Measurements from ENCODE around the gene CPEB1.

Gene CPEB1

DNA sequence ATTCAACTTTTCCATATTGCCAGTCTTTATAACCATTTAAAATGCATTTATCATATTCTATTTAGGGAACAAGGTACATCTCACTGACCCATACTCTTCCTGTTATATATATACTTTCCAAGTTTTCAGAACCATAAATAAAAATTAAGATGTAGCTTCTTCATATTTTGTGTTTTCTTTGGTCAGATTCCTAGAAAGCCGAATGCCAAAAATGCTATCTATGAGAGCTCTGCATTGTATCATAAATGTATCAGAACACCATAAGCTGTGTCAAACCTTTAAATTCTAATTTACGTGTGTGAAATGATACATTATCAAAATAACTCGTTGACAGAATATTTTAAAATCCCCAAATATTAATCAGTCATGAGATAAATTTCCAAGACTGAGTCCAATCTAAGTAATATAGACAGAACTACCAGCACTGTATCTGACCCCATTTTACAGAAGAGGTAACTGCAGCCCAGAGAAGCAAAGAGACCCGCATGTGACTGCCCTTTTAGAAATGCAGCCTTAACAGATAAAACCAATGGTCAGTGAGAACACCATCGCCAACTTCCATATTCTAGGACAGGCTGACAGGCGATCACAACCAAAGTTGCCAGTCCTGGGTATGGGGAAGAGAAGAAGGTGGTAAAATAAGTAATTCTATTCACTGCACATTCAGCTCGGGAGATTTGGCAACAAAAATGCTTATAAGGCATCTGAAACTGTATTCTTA is 90.7 kb downstream of the CPEB1 start:
- Histone ChIP-seq H2AK5ac (ENCODE audit: low read length, severe bottlenecking) (no peak overlapping the region), H3K4me3 (ENCODE audit: insufficient read depth in 1 of 2, low read depth in 1 of 2, low read length in 2 of 2) (no peak overlapping the region), H3K4me2 (ENCODE audit: low read length, poor library complexity, severe bottlenecking) (no peak overlapping the region), H2AFZ (ENCODE audit: low read depth, low read length) (no peak overlapping the region), H3K27ac (ENCODE audit: low read length, poor library complexity, severe bottlenecking) (no peak overlapping the region), H3K27me3 (ENCODE audit: control insufficient read depth in 1 of 2, insufficient read depth in 1 of 2, low read length in 2 of 2) (peaks cover 0 to 43% of the 10 kb centered on the region in 2 experiments), H3K79me1 (replicated peaks; ENCODE audit: low read length, poor library complexity, severe bottlenecking) (no peaks in the 10 kb centered on the region), H4K91ac (ENCODE audit: low read length) (no peak overlapping the region), H3K36me3 (ENCODE audit: control insufficient read depth in 1 of 2, insufficient read depth in 2 of 2, low read depth in 1 of 2, low read length in 2 of 2) (peaks cover 0 to 66% of the 10 kb centered on the region in 2 experiments), H3K14ac (ENCODE audit: low read length in 2 of 2) (no peak overlapping the region), H4K8ac (ENCODE audit: low read length) (no peak overlapping the region), H2BK120ac (ENCODE audit: low read depth, low read length) (no peak overlapping the region), H3K4me1 (ENCODE audit: control insufficient read depth, insufficient read depth, low read depth, low read length) (no peaks in the 10 kb centered on the region), H3K18ac (ENCODE audit: low read depth in 1 of 2, low read length in 2 of 2) (no peak overlapping the region), H3K4ac (ENCODE audit: low read depth in 1 of 2, low read length in 2 of 2) (no peak overlapping the region), H2BK5ac (ENCODE audit: low read depth, low read length, poor library complexity, severe bottlenecking) (no peak overlapping the region), H3K9me3 (ENCODE audit: control insufficient read depth, low read length) (no peaks in the 10 kb centered on the region), H3K23ac (ENCODE audit: low read length in 2 of 2) (no peak overlapping the region), H2BK12ac (ENCODE audit: low read length in 2 of 2) (no peak overlapping the region), H2BK15ac (ENCODE audit: low read depth, poor library complexity, severe bottlenecking) (no peak overlapping the region), H3K9ac (ENCODE audit: low read length) (no peak overlapping the region)
- WGBS = 73% methylated on average over 3 of the region's 7 CpGs
- DNase-seq = no peak

GRCh38 chr15:82554849-82555248 is 92.3 kb downstream of the CPEB1 start:
- H3K27me3 ChIP-seq (ENCODE audit: control insufficient read depth in 1 of 2, insufficient read depth in 1 of 2, low read length in 2 of 2) = peaks cover 0 to 39% of the 10 kb centered on the region in 2 experiments
- no peaks in the 10 kb centered on the region for H3K79me1 ChIP-seq (replicated peaks; ENCODE audit: low read length, poor library complexity, severe bottlenecking)
- no peak overlapping the region for H2BK5ac ChIP-seq (ENCODE audit: low read depth, low read length, poor library complexity, severe bottlenecking)
- no peak overlapping the region for H3K4me3 ChIP-seq (ENCODE audit: insufficient read depth in 1 of 2, low read depth in 1 of 2, low read length in 2 of 2)
- H3K36me3 ChIP-seq (ENCODE audit: control insufficient read depth in 1 of 2, insufficient read depth in 2 of 2, low read depth in 1 of 2, low read length in 2 of 2) = peaks cover 0 to 75% of the 10 kb centered on the region in 2 experiments
- no peak overlapping the region for H2BK15ac ChIP-seq (ENCODE audit: low read depth, poor library complexity, severe bottlenecking)
- H3K14ac ChIP-seq (ENCODE audit: low read length in 2 of 2) = no peak overlapping the region
- H3K27ac ChIP-seq (ENCODE audit: low read length, poor library complexity, severe bottlenecking) = no peak overlapping the region
- 96% methylated on average over 2 of the region's 2 CpGs for WGBS
- H3K4me1 ChIP-seq (ENCODE audit: control insufficient read depth, insufficient read depth, low read depth, low read length) = no peaks in the 10 kb centered on the region
- no peak overlapping the region for H4K91ac ChIP-seq (ENCODE audit: low read length)
- no peak overlapping the region for H2BK120ac ChIP-seq (ENCODE audit: low read depth, low read length)
- H3K4ac ChIP-seq (ENCODE audit: low read depth in 1 of 2, low read length in 2 of 2) = no peak overlapping the region
- no peaks in the 10 kb centered on the region for H3K9me3 ChIP-seq (ENCODE audit: control insufficient read depth, low read length)
- H2AK5ac ChIP-seq (ENCODE audit: low read length, severe bottlenecking) = no peak overlapping the region
- no peak overlapping the region for H3K18ac ChIP-seq (ENCODE audit: low read depth in 1 of 2, low read length in 2 of 2)
- no peak overlapping the region for H2AFZ ChIP-seq (ENCODE audit: low read depth, low read length)
- DNase-seq = no peak
- no peak overlapping the region for H2BK12ac ChIP-seq (ENCODE audit: low read length in 2 of 2)
- no peak overlapping the region for H3K23ac ChIP-seq (ENCODE audit: low read length in 2 of 2)
- H3K4me2 ChIP-seq (ENCODE audit: low read length, poor library complexity, severe bottlenecking) = no peak overlapping the region
- H4K8ac ChIP-seq (ENCODE audit: low read length) = no peak overlapping the region
- H3K9ac ChIP-seq (ENCODE audit: low read length) = no peak overlapping the region

DNA sequence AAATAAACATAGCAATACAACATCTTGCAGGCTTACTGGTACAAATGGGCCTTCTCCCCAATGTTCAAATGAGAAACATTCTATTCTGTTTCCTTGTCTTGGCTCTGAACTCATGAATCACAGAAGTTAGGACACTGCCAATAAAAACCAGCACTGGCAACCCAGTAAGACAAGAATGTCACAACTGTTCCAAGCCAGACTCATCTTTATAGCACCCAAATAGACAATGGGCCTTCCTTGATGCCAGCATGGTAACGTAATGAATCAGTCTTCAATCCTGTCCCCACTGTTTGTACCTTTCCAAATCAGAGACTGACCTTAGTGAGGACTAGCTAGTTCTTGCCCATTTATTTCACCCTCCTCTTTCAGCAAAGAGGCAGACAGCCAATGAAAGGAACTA is 92.8 kb downstream of the CPEB1 start:
- H2BK5ac ChIP-seq (ENCODE audit: low read depth, low read length, poor library complexity, severe bottlenecking) = no peak overlapping the region
- H2BK12ac ChIP-seq (ENCODE audit: low read length in 2 of 2) = no peak overlapping the region
- no peak overlapping the region for H4K8ac ChIP-seq (ENCODE audit: low read length)
- no peak overlapping the region for H3K18ac ChIP-seq (ENCODE audit: low read depth in 1 of 2, low read length in 2 of 2)
- no peak overlapping the region for H3K4me3 ChIP-seq (ENCODE audit: insufficient read depth in 1 of 2, low read depth in 1 of 2, low read length in 2 of 2)
- H3K4me1 ChIP-seq (ENCODE audit: control insufficient read depth, insufficient read depth, low read depth, low read length) = no peaks in the 10 kb centered on the region
- no peak overlapping the region for H2BK120ac ChIP-seq (ENCODE audit: low read depth, low read length)
- no peak overlapping the region for H3K4me2 ChIP-seq (ENCODE audit: low read length, poor library complexity, severe bottlenecking)
- no peak overlapping the region for H2AK5ac ChIP-seq (ENCODE audit: low read length, severe bottlenecking)
- no peak overlapping the region for H3K14ac ChIP-seq (ENCODE audit: low read length in 2 of 2)
- no peaks in the 10 kb centered on the region for H3K79me1 ChIP-seq (replicated peaks; ENCODE audit: low read length, poor library complexity, severe bottlenecking)
- no peak overlapping the region for H2AFZ ChIP-seq (ENCODE audit: low read depth, low read length)
- no peak overlapping the region for H2BK15ac ChIP-seq (ENCODE audit: low read depth, poor library complexity, severe bottlenecking)
- H3K9ac ChIP-seq (ENCODE audit: low read length) = peak overlapping the region; percentile 25
- H4K91ac ChIP-seq (ENCODE audit: low read length) = no peak overlapping the region
- no peaks in the 10 kb centered on the region for H3K9me3 ChIP-seq (ENCODE audit: control insufficient read depth, low read length)
- WGBS = 83% methylated on average over 1 of the region's 1 CpG
- no peak overlapping the region for H3K27ac ChIP-seq (ENCODE audit: low read length, poor library complexity, severe bottlenecking)
- H3K23ac ChIP-seq (ENCODE audit: low read length in 2 of 2) = no peak overlapping the region
- peaks cover 0 to 39% of the 10 kb centered on the region in 2 experiments for H3K27me3 ChIP-seq (ENCODE audit: control insufficient read depth in 1 of 2, insufficient read depth in 1 of 2, low read length in 2 of 2)
- peaks cover 0 to 79% of the 10 kb centered on the region in 2 experiments for H3K36me3 ChIP-seq (ENCODE audit: control insufficient read depth in 1 of 2, insufficient read depth in 2 of 2, low read depth in 1 of 2, low read length in 2 of 2)
- H3K4ac ChIP-seq (ENCODE audit: low read depth in 1 of 2, low read length in 2 of 2) = no peak overlapping the region
- DNase-seq = no peak

DNA sequence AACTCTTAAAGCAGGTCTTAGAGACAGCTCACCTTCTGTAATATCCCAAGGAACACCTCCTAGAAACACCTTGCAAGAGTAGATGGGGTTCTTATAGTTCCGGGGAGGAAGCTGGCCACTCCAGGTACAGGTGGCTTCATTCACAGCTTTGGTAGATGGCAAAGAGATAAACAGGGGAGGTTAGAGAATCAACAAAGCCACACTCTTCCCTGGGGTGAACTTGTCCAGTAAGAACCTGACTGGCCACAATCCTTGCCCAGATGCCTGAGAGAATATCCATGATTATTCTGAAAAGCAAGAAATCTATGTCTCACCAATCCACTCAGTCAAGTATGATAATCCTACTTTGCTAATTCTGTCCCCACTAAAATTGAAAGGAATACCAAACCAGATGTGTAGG is 93.3 kb downstream of the CPEB1 start:
- Histone ChIP-seq H2BK120ac (ENCODE audit: low read depth, low read length) (no peak overlapping the region), H2BK12ac (ENCODE audit: low read length in 2 of 2) (no peak overlapping the region), H3K36me3 (ENCODE audit: control insufficient read depth in 1 of 2, insufficient read depth in 2 of 2, low read depth in 1 of 2, low read length in 2 of 2) (peaks cover 0 to 78% of the 10 kb centered on the region in 2 experiments), H2AFZ (ENCODE audit: low read depth, low read length) (no peak overlapping the region), H2BK5ac (ENCODE audit: low read depth, low read length, poor library complexity, severe bottlenecking) (no peak overlapping the region), H3K27ac (ENCODE audit: low read length, poor library complexity, severe bottlenecking) (no peak overlapping the region), H4K8ac (ENCODE audit: low read length) (no peak overlapping the region), H3K4ac (ENCODE audit: low read depth in 1 of 2, low read length in 2 of 2) (no peak overlapping the region), H3K27me3 (ENCODE audit: control insufficient read depth in 1 of 2, insufficient read depth in 1 of 2, low read length in 2 of 2) (peaks cover 0 to 39% of the 10 kb centered on the region in 2 experiments), H2AK5ac (ENCODE audit: low read length, severe bottlenecking) (no peak overlapping the region), H3K4me1 (ENCODE audit: control insufficient read depth, insufficient read depth, low read depth, low read length) (no peaks in the 10 kb centered on the region), H3K9ac (ENCODE audit: low read length) (peak overlapping the region; percentile 25), H4K91ac (ENCODE audit: low read length) (no peak overlapping the region), H3K9me3 (ENCODE audit: control insufficient read depth, low read length) (no peaks in the 10 kb centered on the region), H2BK15ac (ENCODE audit: low read depth, poor library complexity, severe bottlenecking) (no peak overlapping the region), H3K23ac (ENCODE audit: low read length in 2 of 2) (no peak overlapping the region), H3K79me1 (replicated peaks; ENCODE audit: low read length, poor library complexity, severe bottlenecking) (no peaks in the 10 kb centered on the region), H3K4me2 (ENCODE audit: low read length, poor library complexity, severe bottlenecking) (no peak overlapping the region), H3K4me3 (ENCODE audit: insufficient read depth in 1 of 2, low read depth in 1 of 2, low read length in 2 of 2) (no peak overlapping the region), H3K18ac (ENCODE audit: low read depth in 1 of 2, low read length in 2 of 2) (no peak overlapping the region), H3K14ac (ENCODE audit: low read length in 2 of 2) (no peak overlapping the region)
- no peak for DNase-seq
- 80% methylated on average over 1 of the region's 1 CpG for WGBS

All from mesenchymal stem cell (in vitro differentiated cells and primary cell).